CD1c-positive myeloid dendritic cell (primary cell): ENCODE measurements around the gene CDKN1C.
A peak's percentile ranks its signal among the peaks of the same experiment; 100 is the strongest.

Source experiments
- DNase-seq: peaks from one replicate; pipeline ENCODE4 v3.0.0-alpha.2; 2016; ENCODE audit errors: extremely low spot score

Gene CDKN1C

DNA sequence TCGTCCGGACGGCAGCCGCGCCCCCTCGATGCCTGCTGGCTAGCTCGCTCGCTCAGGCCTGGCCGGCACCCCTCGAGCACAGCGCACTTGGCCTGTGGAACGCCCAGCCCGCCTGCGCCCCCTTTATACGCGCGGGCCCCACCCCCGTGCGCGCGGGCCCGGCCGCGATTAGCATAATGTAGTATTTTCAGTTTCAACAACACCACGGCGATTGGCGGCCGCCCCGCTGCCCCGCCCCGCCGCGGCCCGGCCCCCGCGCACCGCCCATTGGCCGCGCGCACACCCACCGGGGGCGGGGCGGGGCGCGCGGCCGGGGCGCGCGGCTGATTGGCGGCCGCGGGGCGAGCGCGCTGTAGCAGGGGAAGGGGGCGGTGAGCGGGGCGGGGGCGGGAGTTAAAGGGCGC, at the start of gene CDKN1C:
Gene CDKN1C, minus strand, starts transcription at position 98 of the 404 bp plus-strand sequence. CDS start 319 bp downstream, outside the sequence.
- peak; percentile 92 for DNase-seq

DNA sequence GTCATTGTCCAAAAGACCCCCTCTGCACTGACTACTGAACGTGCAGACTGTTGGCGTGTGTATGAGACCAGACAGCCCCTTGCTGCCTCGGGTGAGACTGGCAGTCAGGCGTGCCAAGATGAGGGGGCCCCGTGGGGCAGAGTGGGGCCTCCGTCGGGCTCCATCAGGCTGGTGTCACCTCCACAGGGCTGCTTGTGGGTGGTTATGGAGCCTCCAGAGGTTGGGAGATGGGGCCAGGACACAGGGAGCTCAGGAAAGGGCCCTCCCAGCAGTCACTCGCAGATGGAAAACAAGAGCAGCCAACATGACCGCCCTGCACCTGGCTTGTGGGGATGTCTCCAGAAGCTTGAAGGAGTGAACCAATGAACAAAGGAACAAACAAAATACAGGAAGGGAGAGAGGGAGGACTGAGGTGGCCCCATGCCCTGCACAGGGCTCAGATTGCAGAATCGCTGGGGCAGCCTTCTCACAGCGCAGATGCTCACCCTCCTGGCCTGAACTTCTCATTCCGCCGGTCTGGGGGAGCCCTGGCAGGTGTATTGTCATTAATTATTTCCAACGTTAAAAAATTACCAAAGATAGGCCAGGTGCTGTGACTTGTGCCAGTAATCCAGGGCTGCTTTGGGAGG, 49.1 kb upstream of the CDKN1C start:
- no peak for DNase-seq

DNA sequence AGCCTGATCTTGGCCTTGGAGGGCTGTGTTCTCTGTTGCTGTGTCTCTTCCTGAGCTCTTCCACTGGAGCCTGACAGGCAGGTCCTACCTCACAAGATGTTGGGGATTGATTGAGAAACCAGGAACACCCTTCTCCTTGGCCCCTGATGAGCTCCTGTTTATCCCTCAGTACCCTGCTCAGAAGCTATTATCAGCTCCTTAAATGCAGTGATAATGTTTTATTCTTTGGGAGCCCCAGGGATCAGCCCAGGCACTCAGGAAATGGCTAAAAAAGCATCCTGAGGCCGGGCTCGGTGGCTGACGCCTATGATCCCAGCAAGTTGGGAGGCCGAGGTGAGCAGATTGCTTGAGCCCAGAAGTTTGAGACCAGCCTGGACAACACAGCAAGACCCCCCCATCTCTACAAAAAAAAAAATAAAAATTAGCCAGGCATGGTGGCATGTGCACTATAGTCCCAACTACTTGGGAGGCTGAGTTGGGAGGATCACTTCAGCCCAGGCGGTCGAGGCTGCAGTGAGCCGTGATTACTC, 48.5 kb upstream of the CDKN1C start:
- DNase-seq: no peak

DNA sequence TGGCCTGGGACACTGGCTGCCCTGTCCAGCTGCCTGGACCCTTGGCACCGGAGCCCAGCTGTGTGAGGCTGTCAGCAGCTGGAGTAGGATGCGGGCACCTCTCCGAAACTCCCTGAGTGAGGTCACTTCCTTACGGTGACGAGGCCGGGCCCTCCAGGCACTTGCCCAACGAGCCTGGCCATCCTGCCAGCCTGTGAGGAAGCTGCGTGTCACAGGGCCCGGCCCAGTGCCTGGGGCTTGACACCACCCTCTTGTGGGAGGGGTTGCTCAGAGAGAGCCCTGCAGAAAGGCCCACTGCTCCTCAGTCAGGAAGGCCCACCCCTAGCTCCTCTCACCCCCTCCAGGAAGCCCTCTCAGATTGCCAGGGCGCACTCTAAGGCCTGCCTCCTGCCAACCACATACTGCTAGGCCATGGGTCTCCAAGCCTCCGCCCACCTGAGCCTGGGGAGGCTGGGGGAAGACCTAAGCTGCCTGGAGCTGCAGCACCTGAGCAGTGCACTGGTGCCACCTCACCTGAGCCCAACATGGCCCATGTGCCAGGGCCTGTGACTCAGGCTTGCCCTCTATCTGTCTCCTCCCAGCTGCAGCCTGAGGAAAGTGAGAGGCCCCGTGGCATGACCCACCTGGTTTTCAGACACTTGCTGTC, 47.9 kb upstream of the CDKN1C start:
- DNase-seq: peak; percentile 96

DNA sequence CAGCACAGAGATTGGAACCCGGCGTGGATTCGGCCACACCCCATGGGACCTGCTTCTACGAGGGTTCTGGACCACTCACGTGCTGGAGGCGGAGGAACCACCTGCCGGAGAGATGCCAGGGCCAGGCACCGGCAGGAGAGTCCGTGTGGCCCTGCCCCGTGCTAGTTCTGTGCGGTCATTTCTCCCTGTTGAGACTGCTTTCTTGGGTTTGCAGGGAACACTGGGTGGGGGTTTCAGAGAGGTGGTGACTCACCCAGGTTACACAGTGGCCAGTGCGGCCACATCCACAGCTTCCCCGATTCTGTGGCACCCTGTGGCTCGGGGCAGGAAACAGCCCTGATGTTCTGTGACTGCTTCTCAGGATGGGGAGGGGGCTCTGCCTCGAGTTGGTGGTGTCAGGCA, 47.3 kb upstream of the CDKN1C start:
- peak; percentile 80 for DNase-seq

DNA sequence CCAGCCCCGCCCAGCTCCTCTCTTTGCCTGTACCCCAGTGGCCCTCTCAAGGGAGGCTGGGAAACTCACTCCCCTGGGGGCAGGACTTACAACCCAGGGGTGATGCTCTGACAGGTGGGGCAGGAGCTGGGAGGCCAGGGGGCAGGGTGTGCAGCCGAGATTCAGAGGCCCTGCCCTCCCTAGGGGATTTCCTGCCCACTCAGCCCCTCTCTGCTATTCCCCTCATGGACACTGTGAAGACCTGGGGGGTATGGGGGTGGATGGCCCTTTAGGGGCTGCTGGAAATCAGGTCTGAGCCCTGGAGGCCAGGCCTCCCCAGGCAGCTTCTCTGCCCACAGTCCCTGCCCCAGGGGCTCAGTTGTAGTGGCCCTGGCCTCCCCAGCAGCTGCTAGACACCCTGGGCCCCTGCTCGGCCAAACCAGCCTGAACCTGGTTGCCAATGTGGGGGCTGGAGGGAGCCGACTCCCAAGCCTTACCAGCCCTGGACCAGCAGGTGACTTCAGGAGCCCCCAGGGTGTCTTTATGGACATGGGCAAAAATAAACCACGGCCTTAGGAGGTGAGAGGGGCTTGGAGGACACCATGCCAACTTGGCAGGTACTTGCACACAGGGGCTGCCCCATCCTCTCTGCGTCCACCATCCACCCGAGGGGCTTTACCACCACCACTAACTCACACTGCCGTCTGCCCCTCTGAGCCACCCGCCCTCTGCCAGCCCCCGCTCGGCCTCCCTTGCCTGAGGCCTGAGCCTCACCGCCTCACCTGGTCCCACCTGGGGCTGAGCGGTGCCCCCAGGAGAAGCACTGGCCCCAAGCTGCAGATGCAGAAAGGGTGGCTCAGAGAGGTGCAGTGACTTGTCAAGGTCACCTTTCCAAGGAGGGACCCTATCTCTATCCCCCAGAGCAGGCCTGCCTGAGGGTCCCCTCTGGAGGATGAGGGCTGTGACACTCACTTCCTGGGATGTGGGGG, 46.5 kb upstream of the CDKN1C start:
- no peak for DNase-seq

DNA sequence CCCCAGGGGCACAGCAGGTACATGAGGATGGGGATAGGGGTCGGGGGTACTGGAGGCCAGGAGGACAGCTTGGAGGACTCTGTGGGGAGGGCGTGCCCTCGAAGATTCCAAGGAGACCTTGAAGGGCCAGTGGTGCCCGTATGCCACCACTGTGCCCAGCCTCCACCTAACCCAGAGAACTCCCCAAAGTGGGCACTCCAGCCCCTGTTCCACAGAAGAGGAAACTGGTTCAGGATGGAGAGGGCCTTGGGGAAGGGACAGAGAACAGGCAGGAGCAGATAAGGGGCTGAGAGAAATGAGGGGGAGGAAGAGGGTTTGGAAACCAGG, 45.8 kb upstream of the CDKN1C start:
- DNase-seq: no peak

DNA sequence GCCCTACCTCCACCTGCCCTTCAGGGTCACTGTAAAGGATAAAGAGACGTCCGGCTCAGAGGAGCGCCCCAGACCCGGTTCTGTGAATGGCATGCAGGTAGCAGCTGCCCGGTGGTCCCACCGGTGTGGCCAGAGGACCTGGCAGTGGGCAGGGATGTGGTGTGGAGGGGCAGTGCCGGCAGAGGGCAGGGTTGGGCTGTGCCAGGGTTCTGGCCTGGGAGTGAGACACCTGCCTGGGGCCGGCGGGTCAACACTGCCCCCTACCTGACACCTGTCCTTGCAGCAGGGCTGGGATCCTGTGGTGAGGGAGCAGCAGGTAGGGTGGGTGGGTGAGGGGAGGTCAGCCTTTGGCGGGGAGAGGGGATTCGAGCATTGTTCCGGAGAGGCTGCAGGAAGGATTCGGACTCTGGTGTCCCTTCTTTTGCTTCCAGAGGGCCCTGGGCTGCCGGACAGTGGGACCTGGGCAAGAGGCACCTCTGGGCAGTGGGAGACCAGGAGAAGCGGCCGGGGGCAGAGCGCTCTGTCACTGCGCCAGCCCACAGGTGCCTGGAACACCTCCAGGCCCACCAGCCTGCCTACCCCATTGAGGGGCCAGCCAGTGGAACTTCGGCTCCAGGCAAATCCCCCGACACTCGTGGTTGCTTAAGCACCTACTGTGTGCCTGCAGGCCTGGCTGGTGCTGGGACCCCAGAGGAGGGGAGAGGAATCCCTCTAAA, 45.3 kb upstream of the CDKN1C start:
- DNase-seq: peak; percentile 29

DNA sequence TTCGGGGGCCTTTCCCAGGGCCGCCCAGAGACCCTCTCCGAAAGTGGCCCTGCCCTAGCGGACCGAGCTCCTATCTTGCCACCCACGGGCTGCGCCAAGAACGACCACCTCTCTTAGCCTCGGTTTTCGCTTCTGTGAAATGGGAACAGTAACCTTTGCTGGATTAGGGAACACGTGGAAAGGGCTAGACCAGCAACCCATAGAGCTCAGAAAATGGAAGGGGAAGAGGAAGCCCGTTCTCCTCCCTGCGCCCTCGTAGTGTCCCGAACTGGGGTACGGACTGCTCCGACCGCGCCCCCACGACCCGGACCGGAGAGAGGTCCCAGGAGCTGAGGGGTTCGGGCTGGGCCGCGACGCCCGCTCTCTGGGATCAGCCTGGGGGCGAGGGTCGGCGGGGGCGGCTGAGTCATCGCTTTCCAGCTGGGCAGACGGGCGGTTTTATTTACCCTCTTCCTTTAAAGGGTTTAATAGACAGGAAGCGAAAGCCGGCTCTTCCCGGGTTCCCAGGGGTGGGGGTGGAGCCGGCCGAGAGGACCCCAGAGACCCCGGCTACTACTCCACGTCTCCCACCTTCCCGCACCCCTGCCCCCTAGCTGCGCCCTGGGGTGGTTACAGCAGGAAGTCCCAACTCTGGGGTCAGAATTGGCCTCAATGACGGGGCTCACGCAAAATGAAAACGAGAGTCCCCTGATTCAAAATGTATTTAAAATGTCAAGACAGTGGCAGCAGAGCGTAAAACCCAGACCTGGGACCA, 44.6 kb upstream of the CDKN1C start:
- DNase-seq: peak; percentile 81

DNA sequence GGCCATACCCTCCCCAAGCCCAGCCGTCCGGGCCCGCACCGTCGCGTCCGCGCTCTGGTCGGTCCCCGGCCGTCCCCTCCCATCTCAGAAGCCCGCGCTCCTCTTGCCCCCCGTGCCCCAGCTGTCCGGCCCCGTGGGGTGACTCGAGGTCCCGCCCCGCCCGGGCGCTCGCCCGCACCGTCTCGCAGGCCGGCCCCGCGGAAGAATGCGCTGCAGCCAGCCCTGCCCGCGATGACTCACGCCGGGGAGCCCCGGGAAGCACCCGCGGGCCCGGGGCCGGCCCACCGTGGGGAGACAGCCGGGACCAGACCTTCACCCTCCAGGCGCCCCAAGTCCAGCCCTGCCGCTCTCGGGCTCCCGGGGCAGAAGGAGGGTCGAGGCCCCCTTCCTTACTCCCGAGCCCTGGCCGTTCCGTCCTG, 44.0 kb upstream of the CDKN1C start:
- peak; percentile 89 for DNase-seq

DNA sequence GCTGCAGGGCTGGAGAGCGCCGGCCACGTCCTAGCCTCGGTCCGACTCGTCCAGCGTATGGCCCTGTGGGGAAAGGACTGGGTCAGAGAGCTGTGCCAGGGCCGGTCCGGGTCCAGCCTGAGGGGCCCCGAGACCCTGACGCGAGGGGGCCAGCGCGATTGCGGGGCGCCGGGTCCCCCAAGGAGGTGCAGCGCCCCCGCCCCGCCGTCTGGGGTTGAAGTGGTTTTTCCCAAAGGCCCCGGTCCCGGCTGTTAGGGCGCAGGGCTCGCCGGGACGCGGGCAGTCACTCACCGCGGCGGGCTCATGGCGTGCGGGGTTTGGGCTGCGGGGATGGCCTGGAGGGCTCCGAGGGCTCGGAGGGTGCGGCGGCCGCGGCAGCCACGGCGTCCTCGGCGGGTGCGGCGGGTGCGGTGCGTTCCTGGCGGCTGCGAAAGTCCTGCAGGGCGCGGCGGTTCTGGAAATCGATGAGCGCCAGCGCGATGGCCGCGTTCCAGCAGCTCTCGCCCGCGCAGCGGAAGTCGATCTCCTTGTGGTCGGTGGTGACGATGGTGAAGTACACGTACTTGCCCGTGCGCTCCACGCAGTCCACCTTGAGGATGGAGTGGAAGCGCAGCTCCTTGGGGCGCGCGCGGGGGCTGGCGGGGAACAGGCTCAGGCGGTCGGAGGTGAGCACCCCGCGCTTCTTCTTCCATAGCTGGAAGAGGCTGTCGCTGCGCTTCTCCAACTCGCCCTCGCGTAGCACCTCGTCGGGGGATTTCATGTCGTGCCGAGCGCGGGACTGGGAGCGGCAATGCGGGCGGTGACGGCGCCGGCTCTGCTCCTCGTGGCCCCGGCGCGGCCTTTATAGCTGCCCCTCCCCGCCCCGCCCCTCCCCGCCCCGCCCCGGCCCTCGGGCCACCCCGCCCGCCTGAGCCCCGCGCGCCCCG, 43.3 kb upstream of the CDKN1C start, which contains the start of gene PHLDA2:
Gene PHLDA2, minus strand, starts transcription at position 816 of the 926 bp plus-strand sequence. Its CDS starts 56 bp downstream, at position 760.
- DNase-seq: peak; percentile 84

DNA sequence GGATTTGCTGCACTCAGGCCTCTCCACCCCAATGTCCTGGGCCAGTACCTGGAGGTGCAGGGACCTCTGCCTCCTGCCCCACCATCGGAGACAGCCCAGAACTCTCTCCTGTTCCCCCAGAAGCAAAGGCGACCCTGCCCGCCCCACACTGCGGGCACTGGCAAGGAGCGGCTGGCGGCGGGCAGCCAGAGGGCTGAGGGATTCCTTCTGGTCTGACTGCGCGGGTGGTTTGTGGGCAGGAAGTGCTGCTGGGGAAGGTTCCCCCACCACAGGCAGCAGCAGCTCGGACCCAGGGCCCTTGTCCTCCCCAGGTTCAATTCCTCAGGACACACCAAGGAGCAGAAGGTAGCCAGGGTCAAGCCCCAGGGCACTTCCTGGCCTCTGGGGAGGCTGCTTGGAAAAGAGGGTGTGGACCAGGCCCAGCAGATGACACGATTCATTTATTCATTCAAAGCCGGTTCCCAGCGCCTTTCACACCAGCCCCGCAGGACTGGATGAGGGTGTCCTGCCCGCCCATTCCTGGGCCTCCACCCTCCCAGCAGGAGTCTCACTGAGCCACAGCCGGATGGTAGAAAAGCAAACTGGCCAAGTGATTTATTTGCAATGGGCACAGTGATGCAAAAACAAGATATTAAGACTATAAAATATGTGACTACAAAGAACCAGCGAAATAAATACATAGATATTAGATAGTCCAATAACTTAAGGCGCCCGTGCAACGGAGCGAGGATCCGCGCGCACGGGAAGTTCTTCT, 42.5 kb upstream of the CDKN1C start:
- DNase-seq: peak; percentile 35

DNA sequence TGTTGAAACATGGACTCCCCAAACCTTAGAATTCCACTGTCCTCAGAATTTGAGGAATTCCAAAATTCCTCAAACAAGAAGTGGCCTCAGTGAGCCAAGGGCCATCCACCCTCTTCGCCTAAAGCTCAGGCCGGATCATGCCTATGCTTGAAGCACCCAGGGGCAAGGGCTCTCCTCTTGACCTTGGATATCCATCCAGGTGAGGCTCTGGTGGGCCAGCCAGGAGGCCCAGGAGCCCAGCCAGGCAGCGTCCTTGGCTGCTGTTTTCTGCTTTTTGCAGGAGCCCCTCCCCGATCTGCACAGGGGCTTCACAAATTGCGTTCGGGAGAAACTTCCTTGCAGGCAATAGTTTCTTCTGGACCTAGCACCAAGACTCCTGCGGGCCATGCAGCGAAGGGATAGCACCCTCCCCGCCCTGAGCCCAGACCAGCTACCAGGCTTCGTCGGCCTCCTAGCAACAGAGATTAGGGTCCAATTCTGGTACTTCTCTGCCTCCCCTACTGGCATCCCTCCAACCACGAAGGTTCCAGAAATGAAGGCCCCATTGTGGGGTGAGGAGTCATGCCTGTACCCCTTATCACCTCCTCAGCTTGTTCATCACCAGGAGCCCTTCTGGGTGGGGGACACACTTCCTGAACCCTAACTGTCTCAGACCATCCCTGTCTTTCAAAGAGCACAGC, 41.7 kb upstream of the CDKN1C start:
- DNase-seq: no peak

DNA sequence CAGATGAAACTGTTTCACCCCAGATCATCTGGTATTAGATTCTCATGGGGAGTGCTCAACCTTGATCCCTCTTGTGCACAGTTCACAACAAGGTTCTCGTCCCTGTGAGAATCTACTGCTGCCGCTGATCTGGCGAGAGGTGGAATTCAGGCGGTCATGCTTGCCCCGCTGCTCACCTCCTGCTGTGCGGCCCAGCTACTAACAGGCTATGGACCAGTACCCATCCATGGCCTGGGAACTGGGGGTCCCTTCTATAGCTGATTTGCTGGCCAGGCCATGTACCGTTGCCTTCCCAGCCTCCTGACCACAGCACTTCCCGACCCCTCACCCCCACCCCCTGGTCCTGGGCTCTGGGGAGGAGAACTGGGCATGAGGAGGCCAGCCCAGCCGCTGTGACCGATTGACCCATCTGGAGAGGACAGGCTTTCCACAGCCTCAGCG, 41.1 kb upstream of the CDKN1C start:
- no peak for DNase-seq

DNA sequence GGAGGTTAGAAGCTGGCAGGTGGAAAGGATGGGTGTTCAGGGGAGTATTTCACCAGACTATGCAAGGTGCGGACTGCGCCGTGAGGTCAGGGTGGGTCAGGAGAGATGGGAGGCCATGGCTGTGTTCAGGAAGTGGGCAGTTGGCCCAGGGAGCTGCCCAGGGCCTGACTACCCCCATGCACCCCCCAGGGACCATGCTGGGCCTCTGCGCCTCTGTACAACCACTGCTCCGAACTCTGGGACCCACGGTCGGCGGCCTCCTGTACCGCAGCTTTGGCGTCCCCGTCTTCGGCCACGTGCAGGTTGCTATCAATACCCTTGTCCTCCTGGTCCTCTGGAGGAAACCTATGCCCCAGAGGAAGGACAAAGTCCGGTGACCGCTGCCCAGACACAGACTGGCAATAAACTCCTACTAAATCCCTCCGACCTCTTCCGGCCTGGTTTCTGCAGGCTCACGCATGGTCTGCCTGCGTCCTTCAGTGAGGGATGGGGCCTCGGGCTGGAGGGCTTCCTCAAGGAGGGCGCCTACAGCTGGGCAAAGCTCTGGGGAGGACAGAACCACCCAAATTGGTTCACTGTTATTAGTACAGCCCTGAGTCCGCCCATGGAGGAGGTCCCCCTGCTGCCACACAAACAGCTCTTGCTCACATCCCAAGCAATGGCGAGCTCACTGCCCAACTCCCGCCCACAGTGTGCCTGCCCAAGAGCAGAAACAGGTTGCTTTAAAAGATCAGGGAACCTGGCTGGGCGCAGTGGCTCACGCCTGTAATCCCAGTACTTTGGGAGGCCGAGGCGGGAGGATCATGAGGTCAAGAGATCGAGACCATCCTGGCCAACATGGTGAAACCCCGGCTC, 39.5 kb upstream of the CDKN1C start:
- no peak for DNase-seq

DNA sequence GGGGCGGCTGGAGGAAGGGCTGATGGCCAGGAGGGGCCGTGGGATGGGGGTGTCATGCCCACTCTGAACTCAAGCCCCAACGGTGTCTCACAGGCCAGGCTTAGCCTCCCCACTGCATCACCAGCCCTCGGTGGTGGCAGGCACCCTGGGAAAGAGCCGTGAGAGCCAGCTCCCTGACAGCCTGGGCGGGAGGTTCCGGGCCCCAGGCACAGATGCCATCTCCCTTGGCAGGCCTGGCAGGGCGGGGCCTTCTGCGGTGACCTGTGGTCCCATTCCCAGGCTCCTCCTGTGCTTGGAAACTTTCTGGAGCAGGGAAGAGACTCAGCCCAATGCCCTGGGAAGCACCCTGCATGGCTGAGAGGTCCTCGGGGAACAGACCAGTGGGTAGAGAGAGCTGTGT, 38.8 kb upstream of the CDKN1C start:
- DNase-seq: no peak
